ENCODE results near the gene ROR1. TPM values are rescaled to one million over a fixed set of nuclear protein-coding genes. Genes with fewer than 3 reads are reported as not detected.

ROR1 gene
- total and polyA plus RNA-seq, 2 donors (not counting 1 experiment from before 2014, with no cell fraction given) = 14.5 to 16.5 TPM

DNA sequence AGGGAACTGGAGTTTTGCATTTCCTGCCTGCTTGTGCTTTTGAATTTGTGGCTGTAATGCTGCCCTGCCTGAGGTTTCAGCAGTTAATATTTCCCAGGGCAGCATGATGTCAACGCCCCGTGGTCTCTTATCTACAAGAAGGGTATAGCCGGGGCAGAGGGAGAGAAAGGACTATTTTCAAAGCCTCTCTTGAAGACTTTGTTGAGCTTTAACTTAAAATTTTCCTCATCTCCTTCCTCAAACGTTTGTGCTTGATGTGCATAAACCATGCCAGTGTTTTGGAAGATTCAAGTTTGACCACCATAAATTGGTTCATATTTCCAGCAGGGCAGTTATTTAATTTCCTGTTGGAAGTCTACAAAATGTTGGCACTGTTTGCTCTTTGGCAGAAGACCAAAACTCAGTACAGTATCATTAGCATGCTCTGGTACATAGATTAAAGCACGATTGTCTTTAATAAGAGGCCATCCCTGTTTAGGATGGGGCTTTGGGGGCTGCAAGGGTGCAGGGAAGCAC lies 43.4 kb downstream of the ROR1 start:
- Histone ChIP-seq H3K27me3 (ENCODE audit: control insufficient read depth, insufficient read depth, low read length) (no peaks in the 10 kb centered on the region), H3K9me3 (ENCODE audit: control insufficient read depth, insufficient read depth, low read depth, low read length) (no peaks in the 10 kb centered on the region), H3K27ac (ENCODE audit: insufficient read depth, low read length) (no peak overlapping the region), H3K4me1 (ENCODE audit: control insufficient read depth, extremely low read depth, insufficient read depth, low read length) (peaks cover 6% of the 10 kb centered on the region), H2AFZ (ENCODE audit: low read length) (no peak overlapping the region), H3K9ac (ENCODE audit: insufficient read depth, low read length) (no peak overlapping the region), H3K79me2 (ENCODE audit: control insufficient read depth, insufficient read depth, low read length) (no peaks in the 10 kb centered on the region), H4K20me1 (ENCODE audit: control insufficient read depth, extremely low read depth, insufficient read depth, low read length) (no peaks in the 10 kb centered on the region), H3K4me2 (ENCODE audit: extremely low read depth, insufficient read depth, low read length) (no peak overlapping the region), H3K4me3 (replicated peaks in 1 of 4; ENCODE audit: control extremely low read depth in 1 of 4, insufficient read depth in 1 of 4, low read depth in 3 of 4, low read length in 4 of 4) (no peak overlapping the region), H3K36me3 (ENCODE audit: control insufficient read depth, insufficient read depth, low read length) (no peaks in the 10 kb centered on the region)
- TF ChIP-seq CTCF (conservative IDR thresholded peaks at IDR 0.05 in 1 of 2, IDR thresholded peaks at IDR 0.05 in 1 of 2; ENCODE audit: low read depth in 1 of 2, low read length in 2 of 2) (no peak), EZH2 (IDR thresholded peaks at IDR 0.05; ENCODE audit: low read length, missing control alignments) (no peak)
- DNase-seq (ENCODE audit: low read depth in 2 of 2) = peak; percentile 53 to 58

GRCh38 chr1:63817700-63818099 lies 43.9 kb downstream of the ROR1 start:
- Histone ChIP-seq H3K9me3 (ENCODE audit: control insufficient read depth, insufficient read depth, low read depth, low read length) (no peaks in the 10 kb centered on the region), H3K79me2 (ENCODE audit: control insufficient read depth, insufficient read depth, low read length) (no peaks in the 10 kb centered on the region), H3K4me1 (ENCODE audit: control insufficient read depth, extremely low read depth, insufficient read depth, low read length) (peaks cover 6% of the 10 kb centered on the region), H3K27me3 (ENCODE audit: control insufficient read depth, insufficient read depth, low read length) (no peaks in the 10 kb centered on the region), H3K9ac (ENCODE audit: insufficient read depth, low read length) (no peak overlapping the region), H3K4me2 (ENCODE audit: extremely low read depth, insufficient read depth, low read length) (no peak overlapping the region), H3K36me3 (ENCODE audit: control insufficient read depth, insufficient read depth, low read length) (no peaks in the 10 kb centered on the region), H3K27ac (ENCODE audit: insufficient read depth, low read length) (no peak overlapping the region), H2AFZ (ENCODE audit: low read length) (no peak overlapping the region), H4K20me1 (ENCODE audit: control insufficient read depth, extremely low read depth, insufficient read depth, low read length) (no peaks in the 10 kb centered on the region), H3K4me3 (replicated peaks in 1 of 4; ENCODE audit: control extremely low read depth in 1 of 4, insufficient read depth in 1 of 4, low read depth in 3 of 4, low read length in 4 of 4) (no peak overlapping the region)
- no peak for DNase-seq (ENCODE audit: low read depth in 2 of 2)
- TF ChIP-seq EZH2 (IDR thresholded peaks at IDR 0.05; ENCODE audit: low read length, missing control alignments) (no peak), CTCF (conservative IDR thresholded peaks at IDR 0.05 in 1 of 2, IDR thresholded peaks at IDR 0.05 in 1 of 2; ENCODE audit: low read depth in 1 of 2, low read length in 2 of 2) (no peak)

- DNase-seq (ENCODE audit: low read depth in 2 of 2) = no peak
- H3K36me3 ChIP-seq (ENCODE audit: control insufficient read depth, insufficient read depth, low read length) = no peaks in the 10 kb centered on the region
- H3K9me3 ChIP-seq (ENCODE audit: control insufficient read depth, insufficient read depth, low read depth, low read length) = no peaks in the 10 kb centered on the region
- H3K4me3 ChIP-seq (replicated peaks in 1 of 4; ENCODE audit: control extremely low read depth in 1 of 4, insufficient read depth in 1 of 4, low read depth in 3 of 4, low read length in 4 of 4) = no peak overlapping the region
- H3K79me2 ChIP-seq (ENCODE audit: control insufficient read depth, insufficient read depth, low read length) = no peaks in the 10 kb centered on the region
- H3K9ac ChIP-seq (ENCODE audit: insufficient read depth, low read length) = no peak overlapping the region
- no peak overlapping the region for H2AFZ ChIP-seq (ENCODE audit: low read length)
- H3K27ac ChIP-seq (ENCODE audit: insufficient read depth, low read length) = no peak overlapping the region
- no peaks in the 10 kb centered on the region for H3K27me3 ChIP-seq (ENCODE audit: control insufficient read depth, insufficient read depth, low read length)
- TF ChIP-seq EZH2 (IDR thresholded peaks at IDR 0.05; ENCODE audit: low read length, missing control alignments) = no peak
- TF ChIP-seq CTCF (conservative IDR thresholded peaks at IDR 0.05 in 1 of 2, IDR thresholded peaks at IDR 0.05 in 1 of 2; ENCODE audit: low read depth in 1 of 2, low read length in 2 of 2) = no peak
- peaks cover 6% of the 10 kb centered on the region for H3K4me1 ChIP-seq (ENCODE audit: control insufficient read depth, extremely low read depth, insufficient read depth, low read length)
- no peaks in the 10 kb centered on the region for H4K20me1 ChIP-seq (ENCODE audit: control insufficient read depth, extremely low read depth, insufficient read depth, low read length)
- no peak overlapping the region for H3K4me2 ChIP-seq (ENCODE audit: extremely low read depth, insufficient read depth, low read length)
Measured at GRCh38 chr1:63818567-63819325, 44.9 kb downstream of the ROR1 start.
